Lower leg skin (tissue), 4 donors: Measurements from ENCODE around the gene RAPGEF5. TPM values are rescaled to one million over a fixed set of nuclear protein-coding genes. Genes with fewer than 3 reads are reported as not detected.

Experiments
- DNase-seq, 2 donors: peaks; one replicate each; pipeline ENCODE4 v3.0.0-alpha.2; 2019; ENCODE audit warnings: low spot score in 2 of 2
- H3K4me3 ChIP-seq: fragments of 200-600 bp; sonication (generic); 2 replicates; pipeline ENCODE4 v1.5.1; 2017; ENCODE audit warnings: mild to moderate bottlenecking, low read depth; ENCODE audit not compliant: poor library complexity, severe bottlenecking
- CTCF ChIP-seq, 3 donors: fragments of 450-650 bp; IDR thresholded peaks; one replicate each; pipeline ENCODE4 v1.5.1; 2016; ENCODE audit warnings: antibody characterized with exemption in 3 of 3, mild to moderate bottlenecking in 3 of 3, moderate library complexity in 2 of 3
- POLR2A ChIP-seq, 2 donors: fragments of 450-650 bp; IDR thresholded peaks; one replicate each; pipeline ENCODE4 v1.6.1; 2016 to 2017; ENCODE audit warnings: antibody characterized with exemption in 2 of 2, mild to moderate bottlenecking in 1 of 2, moderate library complexity in 1 of 2
- WGBS, 2 donors: methylation state at CpG; one replicate each; pipeline ENCODE4 v1.1.5; 2018; 5-methylcytosine and 5-hydroxymethylcytosine counted together
- intact Hi-C: fragments of 100-400 bp; cut with DNase I; formaldehyde crosslinking; loops from one replicate; pipeline ENCODE4 v1.15.0; 2023; ENCODE audit warnings: low total_unique reads
- total RNA-seq, 4 donors: library from RNA; depleted of rRNA; stranded (reverse); fragments of >200 nt; gene quantifications; one replicate each; pipeline ENCODE4 v1.1.0, GENCODE V29; 2016

RAPGEF5 gene
- total RNA-seq, 4 donors from 2014 or later, result 19.4 to 47.7 (median 25.2) TPM

DNA sequence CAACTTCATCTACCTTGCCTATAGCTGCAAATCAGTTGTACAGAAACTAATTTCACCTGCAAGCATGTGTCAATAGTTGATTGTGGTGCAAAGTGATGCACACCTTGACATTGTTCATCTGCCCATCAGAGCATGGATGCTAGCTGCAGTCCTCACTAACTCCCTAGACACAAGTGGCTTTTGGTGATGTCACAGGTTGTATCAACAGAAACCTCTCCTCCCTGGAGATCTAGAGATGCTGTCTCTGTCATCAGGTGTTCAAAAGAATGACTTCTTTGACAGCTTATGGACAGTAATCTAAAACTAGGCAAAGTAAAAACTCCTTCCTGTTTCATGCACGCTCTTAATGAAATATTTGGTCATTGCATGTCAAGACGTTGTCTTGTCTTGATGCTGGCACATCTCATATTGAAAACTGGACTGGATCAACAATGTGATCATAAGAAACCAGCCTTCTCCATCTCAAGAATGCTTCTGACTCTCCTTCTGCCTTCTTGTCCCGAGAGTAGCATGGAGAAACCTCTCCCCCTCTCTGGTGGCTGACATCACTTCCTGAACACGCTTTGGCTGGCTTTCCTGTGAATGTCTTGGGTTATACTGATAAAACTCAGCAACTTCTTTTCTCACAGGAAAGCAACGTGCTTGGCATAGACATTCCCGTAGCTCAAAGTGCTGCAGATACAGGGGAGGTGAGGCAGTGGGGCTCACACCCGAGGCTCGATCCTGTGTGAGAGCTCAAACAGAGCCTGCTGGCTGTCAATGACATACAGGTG, 235.1 kb downstream of the RAPGEF5 start:
- no peak for DNase-seq
- whole genome bisulfite sequencing, 2 donors, result 35 to 51% methylated on average over 8 of the region's 8 CpGs
- intact Hi-C loops, result no loop called here
- TF ChIP-seq POLR2A (IDR thresholded peaks at IDR 0.05), result no peak
- TF ChIP-seq CTCF (IDR thresholded peaks at IDR 0.05), result no peak
- no peak overlapping the region for H3K4me3 ChIP-seq

DNA sequence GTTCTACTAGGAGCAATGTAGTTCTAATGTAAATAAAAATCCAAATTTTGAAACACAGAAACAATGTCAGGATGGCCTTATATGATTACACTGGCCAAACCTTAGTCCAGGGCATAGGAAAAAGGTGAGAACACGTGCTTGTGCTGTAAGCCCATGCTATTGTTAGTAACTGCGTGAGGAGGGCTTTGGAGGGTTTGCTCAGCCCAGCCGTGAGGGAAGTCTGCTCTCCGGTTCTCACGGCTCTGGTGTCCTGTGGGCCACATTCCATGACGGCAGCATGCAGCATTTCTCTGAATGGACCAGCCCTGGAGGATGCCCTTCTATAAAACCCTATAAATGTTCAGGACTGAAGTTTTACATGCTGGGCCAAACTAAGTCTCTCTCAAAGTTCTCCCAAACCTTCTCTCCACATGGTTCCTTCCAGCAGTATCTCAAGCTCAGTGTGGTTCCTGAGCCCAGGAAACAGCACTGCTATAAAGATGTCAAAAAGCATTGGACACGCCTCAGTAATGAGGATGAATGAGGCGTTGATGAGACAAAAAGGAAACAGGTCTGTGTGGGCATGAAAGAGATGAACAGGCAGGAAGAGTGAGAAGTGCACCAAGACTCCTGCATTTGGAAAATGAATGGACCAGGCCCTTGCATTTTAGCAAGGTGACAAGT, 236.4 kb downstream of the RAPGEF5 start:
- WGBS, 2 donors, result 78 to 89% methylated on average over 8 of the region's 8 CpGs
- DNase-seq, result no peak
- intact Hi-C loops, result no loop called here
- TF ChIP-seq CTCF (IDR thresholded peaks at IDR 0.05), result no peak
- TF ChIP-seq POLR2A (IDR thresholded peaks at IDR 0.05), result no peak
- H3K4me3 ChIP-seq, result no peak overlapping the region

DNA sequence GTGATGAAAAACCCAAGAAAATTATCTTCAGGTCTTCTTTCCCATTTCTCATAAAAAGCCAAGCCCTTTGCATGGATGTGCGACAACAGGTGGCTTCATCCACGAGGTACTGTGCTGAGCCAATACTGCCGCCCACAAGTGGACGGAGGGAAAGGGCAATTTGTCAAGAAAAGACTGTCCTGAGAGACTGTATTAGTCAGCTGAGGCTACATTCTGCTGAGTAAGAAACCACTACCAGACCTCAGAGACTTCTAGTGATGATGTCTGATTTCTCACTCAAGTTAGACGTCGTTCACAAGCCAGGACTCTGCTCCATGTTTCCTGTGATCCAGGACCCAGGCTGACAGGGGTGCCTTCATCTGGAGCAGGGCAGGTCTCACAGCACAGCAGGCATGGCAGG, 239.7 kb downstream of the RAPGEF5 start:
- WGBS, 2 donors, result 80 to 88% methylated on average over 6 of the region's 6 CpGs
- intact Hi-C loops, result no loop called here
- H3K4me3 ChIP-seq, result no peak overlapping the region
- DNase-seq, result peak in 1 of 2 donors; percentile 40
- TF ChIP-seq POLR2A (IDR thresholded peaks at IDR 0.05), result no peak
- TF ChIP-seq CTCF (IDR thresholded peaks at IDR 0.05), result no peak

GRCh38 chr7:22116451-22117030, 240.4 kb downstream of the RAPGEF5 start:
- WGBS, 2 donors, result 93% methylated on average over 7 of the region's 7 CpGs
- no peak for TF ChIP-seq POLR2A (IDR thresholded peaks at IDR 0.05)
- no peak for TF ChIP-seq CTCF (IDR thresholded peaks at IDR 0.05)
- peak in 1 of 2 donors; percentile 34 for DNase-seq

GRCh38 chr7:22115689-22116088, 241.3 kb downstream of the RAPGEF5 start:
- TF ChIP-seq POLR2A (IDR thresholded peaks at IDR 0.05), result no peak
- TF ChIP-seq CTCF (IDR thresholded peaks at IDR 0.05), result no peak
- DNase-seq, result peak in 1 of 2 donors; percentile 28
- 87 to 88% methylated on average over 5 of the region's 5 CpGs for WGBS, 2 donors
- intact Hi-C loops, result no loop called here
- H3K4me3 ChIP-seq, result no peak overlapping the region

More at GRCh38 chr7:22116451-22117030, 240.4 kb downstream of the RAPGEF5 start:
- intact Hi-C loops, result no loop called here
- H3K4me3 ChIP-seq, result no peak overlapping the region
